Ishikawa (cell line): ENCODE results near the gene RBMS3.

Experiments
- CEBPB ChIP-seq: IDR thresholded peaks from 2 replicates; pipeline ENCODE4 v1.6.1; 2012
- CREB1 ChIP-seq: IDR thresholded peaks from 2 replicates; pipeline ENCODE4 v1.6.1; 2012; ENCODE audit warnings: low read depth
- EGR1 ChIP-seq: IDR thresholded peaks from 2 replicates; pipeline ENCODE4 v1.6.1; 2012
- EP300 ChIP-seq: IDR thresholded peaks from 2 replicates; pipeline ENCODE4 v1.6.1; 2012; ENCODE audit warnings: borderline replicate concordance
- FOXM1 ChIP-seq: IDR thresholded peaks from 2 replicates; pipeline ENCODE4 v1.6.1; 2012; ENCODE audit warnings: low read depth, borderline replicate concordance
- NFIC ChIP-seq: IDR thresholded peaks from 2 replicates; pipeline ENCODE4 v1.6.1; 2012
- RAD21 ChIP-seq: IDR thresholded peaks from 2 replicates; pipeline ENCODE4 v1.6.1; 2012; ENCODE audit warnings: low read depth
- TAF1 ChIP-seq: IDR thresholded peaks from 2 replicates; pipeline ENCODE4 v1.6.1; 2012; ENCODE audit warnings: low read depth, mild to moderate bottlenecking
- TCF12 ChIP-seq: IDR thresholded peaks from 2 replicates; pipeline ENCODE4 v1.6.1; 2012; ENCODE audit warnings: low read depth
- TEAD4 ChIP-seq: IDR thresholded peaks from 2 replicates; pipeline ENCODE4 v1.6.1; 2012
- YY1 ChIP-seq: IDR thresholded peaks from 2 replicates; pipeline ENCODE4 v1.6.1; 2012; ENCODE audit warnings: low read depth
- ZBTB7A ChIP-seq: IDR thresholded peaks from 2 replicates; pipeline ENCODE4 v1.6.1; 2012; ENCODE audit warnings: low read depth
- TF ChIP-seq, protein P1 (sequence below): IDR thresholded peaks from 2 replicates; pipeline ENCODE4 v1.6.1; 2012
- TF ChIP-seq, protein P2 (sequence below): IDR thresholded peaks from 2 replicates; pipeline ENCODE4 v1.6.1; 2012
- TF ChIP-seq, protein P3 (sequence below): IDR thresholded peaks from 2 replicates; pipeline ENCODE4 v1.6.1; 2012; ENCODE audit warnings: low read depth, mild to moderate bottlenecking

The RBMS3 gene

DNA sequence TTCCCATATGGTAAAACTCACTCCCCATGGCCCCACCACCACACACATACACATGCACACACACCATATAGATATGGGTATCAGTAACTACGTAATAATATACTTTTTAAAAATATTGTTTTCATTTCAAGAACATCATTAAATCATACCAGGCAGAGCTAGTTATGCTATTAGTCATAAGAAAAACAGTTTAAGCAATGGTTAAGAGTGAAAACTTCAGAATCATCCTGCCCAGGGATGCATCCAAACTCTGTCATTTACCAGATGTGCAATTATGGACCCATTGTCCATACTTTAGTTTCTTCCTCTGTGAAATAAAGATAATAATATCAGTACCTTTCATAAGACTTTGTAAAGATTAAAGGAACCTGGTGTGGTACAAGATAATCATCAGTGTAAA lies 608.3 kb downstream of the RBMS3 start:
- no peak for TF ChIP-seq TEAD4

DNA sequence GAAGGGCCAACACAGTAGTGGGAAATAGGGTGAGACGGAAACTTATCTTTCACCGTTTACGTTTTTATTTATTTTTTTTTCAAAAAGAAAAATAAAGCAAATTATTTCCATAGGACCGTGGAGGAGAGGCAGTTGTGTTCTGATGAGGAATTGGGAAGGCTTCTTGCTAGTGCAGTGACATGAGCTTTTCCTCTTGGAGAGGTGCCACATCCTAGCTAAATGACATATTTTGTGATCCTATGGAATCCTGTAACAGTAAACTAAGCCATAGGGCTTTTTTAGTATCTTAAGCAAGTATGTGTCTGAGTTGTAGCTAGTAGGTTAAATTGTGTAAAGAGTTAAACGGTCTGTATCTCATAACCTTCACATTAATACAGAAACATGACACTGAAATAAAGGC lies 609.9 kb downstream of the RBMS3 start:
- no peak for TF ChIP-seq CEBPB
- TF ChIP-seq, protein P1, sequence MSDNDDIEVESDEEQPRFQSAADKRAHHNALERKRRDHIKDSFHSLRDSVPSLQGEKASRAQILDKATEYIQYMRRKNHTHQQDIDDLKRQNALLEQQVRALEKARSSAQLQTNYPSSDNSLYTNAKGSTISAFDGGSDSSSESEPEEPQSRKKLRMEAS: no peak
- TF ChIP-seq FOXM1: no peak
- TF ChIP-seq, protein P2, sequence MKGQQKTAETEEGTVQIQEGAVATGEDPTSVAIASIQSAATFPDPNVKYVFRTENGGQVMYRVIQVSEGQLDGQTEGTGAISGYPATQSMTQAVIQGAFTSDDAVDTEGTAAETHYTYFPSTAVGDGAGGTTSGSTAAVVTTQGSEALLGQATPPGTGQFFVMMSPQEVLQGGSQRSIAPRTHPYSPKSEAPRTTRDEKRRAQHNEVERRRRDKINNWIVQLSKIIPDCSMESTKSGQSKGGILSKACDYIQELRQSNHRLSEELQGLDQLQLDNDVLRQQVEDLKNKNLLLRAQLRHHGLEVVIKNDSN: no peak
- TF ChIP-seq TAF1: no peak
- no peak for TF ChIP-seq EGR1
- TF ChIP-seq YY1: no peak
- no peak for TF ChIP-seq ZBTB7A
- TF ChIP-seq TEAD4: no peak
- TF ChIP-seq, protein P3, sequence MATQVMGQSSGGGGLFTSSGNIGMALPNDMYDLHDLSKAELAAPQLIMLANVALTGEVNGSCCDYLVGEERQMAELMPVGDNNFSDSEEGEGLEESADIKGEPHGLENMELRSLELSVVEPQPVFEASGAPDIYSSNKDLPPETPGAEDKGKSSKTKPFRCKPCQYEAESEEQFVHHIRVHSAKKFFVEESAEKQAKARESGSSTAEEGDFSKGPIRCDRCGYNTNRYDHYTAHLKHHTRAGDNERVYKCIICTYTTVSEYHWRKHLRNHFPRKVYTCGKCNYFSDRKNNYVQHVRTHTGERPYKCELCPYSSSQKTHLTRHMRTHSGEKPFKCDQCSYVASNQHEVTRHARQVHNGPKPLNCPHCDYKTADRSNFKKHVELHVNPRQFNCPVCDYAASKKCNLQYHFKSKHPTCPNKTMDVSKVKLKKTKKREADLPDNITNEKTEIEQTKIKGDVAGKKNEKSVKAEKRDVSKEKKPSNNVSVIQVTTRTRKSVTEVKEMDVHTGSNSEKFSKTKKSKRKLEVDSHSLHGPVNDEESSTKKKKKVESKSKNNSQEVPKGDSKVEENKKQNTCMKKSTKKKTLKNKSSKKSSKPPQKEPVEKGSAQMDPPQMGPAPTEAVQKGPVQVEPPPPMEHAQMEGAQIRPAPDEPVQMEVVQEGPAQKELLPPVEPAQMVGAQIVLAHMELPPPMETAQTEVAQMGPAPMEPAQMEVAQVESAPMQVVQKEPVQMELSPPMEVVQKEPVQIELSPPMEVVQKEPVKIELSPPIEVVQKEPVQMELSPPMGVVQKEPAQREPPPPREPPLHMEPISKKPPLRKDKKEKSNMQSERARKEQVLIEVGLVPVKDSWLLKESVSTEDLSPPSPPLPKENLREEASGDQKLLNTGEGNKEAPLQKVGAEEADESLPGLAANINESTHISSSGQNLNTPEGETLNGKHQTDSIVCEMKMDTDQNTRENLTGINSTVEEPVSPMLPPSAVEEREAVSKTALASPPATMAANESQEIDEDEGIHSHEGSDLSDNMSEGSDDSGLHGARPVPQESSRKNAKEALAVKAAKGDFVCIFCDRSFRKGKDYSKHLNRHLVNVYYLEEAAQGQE: no peak
- no peak for TF ChIP-seq RAD21
- TF ChIP-seq TCF12: no peak
- no peak for TF ChIP-seq EP300
- no peak for TF ChIP-seq CREB1
- no peak for TF ChIP-seq NFIC

DNA sequence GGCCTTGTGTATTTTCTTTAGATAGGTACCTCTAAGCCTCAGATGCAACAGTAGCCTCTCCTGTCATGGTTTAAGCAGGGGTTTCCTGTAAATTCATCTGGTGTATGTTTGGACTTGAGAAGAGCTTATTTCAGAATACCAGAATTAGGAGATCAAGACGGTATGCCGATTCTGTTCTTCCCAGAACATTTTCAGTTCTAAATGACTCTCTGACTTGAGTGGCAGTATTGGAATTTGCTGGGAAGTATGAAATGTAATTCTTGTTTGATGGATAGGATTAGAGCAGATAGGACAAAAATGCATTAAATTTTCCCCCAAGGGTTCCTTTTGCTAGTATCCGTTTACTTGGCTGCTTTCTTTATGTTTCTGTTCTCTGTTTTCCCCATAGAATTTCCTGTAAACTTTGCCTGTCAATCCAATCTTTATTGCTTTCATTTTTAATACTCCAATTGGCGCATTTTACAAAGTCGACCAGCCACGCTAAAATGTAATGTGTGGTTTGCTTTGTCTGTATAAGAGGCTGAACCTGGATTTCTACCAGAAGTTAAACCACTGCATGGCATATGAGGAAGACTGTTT lies 612.2 kb downstream of the RBMS3 start:
- TF ChIP-seq TAF1: no peak
- no peak for TF ChIP-seq ZBTB7A
- TF ChIP-seq EGR1: no peak
- TF ChIP-seq, protein P3: no peak
- TF ChIP-seq CREB1: no peak
- no peak for TF ChIP-seq FOXM1
- no peak for TF ChIP-seq TEAD4
- TF ChIP-seq, protein P2: no peak
- TF ChIP-seq YY1: no peak
- TF ChIP-seq, protein P1: no peak
- no peak for TF ChIP-seq EP300
- no peak for TF ChIP-seq TCF12
- TF ChIP-seq CEBPB: no peak
- TF ChIP-seq NFIC: no peak
- no peak for TF ChIP-seq RAD21

DNA sequence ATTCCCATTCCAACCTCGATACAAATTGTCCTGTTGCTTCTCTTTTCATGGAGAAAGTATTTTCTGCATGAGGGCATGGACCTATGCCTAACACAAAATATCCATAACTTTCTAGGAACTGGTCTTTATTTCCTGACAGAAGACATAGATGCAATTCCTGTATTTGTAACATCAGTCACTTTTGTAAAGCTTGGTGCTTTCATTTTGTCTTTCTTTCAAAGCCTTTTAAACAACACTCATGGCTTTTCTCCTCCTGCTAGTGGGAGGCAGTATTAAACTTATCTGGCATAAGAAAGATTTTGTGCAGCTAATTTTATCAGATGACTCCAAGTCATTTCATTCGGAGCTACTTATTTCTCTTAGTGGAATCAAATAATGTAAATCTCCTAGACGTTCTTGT lies 616.0 kb downstream of the RBMS3 start:
- TF ChIP-seq, protein P1: no peak
- TF ChIP-seq EP300 (no peak), TAF1 (no peak), RAD21 (no peak), ZBTB7A (no peak), FOXM1 (no peak), YY1 (no peak), EGR1 (no peak), NFIC (no peak), CREB1 (no peak), TCF12 (no peak), TEAD4 (no peak), CEBPB (no peak)
- TF ChIP-seq, protein P3: no peak
- TF ChIP-seq, protein P2: no peak
